ENCODE results near the gene LRRC7.
"Not testable (repeated sequence)": the region's sequence is repeated elsewhere in the genome, so short reads cannot be mapped to it uniquely, and the experiment has no call there.

Gene LRRC7

DNA sequence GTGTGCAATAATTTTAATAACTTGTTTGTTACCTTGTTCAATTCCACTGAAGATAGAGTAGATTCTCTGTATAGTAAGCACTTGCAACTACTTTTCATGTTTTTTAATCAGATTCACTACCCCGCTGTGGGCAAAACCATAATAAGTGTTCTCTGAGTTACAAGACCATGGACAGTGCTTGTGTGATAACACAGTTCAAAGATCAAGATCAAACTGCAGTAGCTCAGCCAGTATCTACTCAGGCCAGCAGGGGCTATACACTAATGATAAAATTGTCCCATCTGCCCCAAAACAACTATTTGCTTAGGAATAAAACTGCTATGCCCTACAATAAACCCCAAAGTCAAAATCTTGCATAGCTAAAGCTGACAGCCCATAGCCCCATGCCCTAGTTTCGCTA lies 129.6 kb downstream of the LRRC7 start:
- no peak for DNase-seq (ENCODE audit: low read depth)

DNA sequence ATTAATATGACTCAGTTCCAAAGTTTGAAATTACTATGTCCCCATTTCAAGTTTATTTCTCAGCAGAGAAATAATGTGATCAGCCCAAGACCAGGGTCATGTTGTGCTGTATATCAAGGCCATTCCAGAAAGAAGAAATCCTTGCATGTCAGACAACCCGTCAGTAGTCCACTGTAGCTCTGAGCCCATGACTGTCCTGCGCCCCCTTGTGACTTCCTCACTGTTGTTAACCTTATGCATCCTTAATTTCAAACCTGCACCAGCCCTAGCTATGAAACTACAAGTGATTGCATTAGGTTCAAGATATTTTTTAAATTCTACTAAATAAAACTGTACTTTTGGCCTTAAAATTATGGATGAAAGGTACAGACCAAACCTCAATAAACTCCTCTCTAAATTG lies 133.0 kb downstream of the LRRC7 start:
- DNase-seq (ENCODE audit: low read depth) = no peak

DNA sequence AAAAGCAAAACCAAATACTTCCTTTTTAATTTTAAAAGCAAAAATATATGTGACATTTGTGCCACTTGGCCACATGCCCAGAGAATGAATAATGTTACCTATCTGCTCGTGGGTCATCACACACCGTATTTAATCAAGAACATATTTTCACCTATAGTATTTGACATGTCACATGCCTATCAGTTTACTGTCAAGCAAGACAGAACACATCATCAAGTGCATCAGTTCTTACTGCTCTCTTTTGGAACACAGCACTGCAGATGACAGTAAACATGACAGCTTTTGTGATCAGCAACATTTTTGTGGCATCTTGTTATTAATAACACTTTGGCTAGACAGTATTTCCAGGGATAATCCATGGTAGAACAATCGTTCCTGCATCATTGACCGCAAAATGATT lies 134.4 kb downstream of the LRRC7 start:
- no peak for DNase-seq (ENCODE audit: low read depth)

DNA sequence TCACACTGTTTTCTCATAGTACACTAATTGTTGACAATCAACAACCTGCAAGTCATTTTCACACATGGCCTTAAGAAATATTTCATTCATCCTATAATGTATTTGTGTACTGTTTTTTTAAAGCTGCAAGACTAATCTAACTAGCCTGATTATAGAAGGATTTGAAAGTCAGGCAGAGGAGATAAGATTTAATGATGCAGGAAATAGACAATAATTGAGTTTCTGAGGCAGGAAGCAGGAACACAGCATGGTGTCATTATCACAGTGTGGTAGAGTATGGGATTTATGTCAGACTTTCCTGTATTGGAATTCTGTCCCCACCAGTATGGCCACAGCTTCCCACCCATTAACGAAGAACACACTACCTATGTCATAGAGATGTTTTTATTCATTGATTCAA lies 138.8 kb downstream of the LRRC7 start:
- no peak for DNase-seq (ENCODE audit: low read depth)

DNA sequence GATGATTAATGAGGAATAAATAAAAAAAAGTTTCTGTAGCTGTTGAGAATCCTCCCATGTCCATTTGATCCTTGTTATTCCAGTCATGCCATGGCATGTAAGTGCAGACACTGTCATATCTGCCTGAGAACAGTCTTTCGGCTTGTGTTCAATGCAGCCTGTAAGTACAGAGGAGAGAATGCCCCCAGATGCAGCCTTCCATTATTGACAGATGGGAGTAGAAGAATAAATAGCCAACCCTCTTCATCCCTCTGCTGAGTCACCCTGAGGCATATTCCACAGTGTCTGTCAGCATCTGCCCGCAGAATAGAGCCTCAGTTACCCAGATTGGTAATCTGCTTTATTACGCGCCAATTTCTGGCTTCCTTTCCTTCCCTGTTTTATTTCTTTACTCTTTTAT lies 139.4 kb downstream of the LRRC7 start:
- DNase-seq (ENCODE audit: low read depth) = no peak

DNA sequence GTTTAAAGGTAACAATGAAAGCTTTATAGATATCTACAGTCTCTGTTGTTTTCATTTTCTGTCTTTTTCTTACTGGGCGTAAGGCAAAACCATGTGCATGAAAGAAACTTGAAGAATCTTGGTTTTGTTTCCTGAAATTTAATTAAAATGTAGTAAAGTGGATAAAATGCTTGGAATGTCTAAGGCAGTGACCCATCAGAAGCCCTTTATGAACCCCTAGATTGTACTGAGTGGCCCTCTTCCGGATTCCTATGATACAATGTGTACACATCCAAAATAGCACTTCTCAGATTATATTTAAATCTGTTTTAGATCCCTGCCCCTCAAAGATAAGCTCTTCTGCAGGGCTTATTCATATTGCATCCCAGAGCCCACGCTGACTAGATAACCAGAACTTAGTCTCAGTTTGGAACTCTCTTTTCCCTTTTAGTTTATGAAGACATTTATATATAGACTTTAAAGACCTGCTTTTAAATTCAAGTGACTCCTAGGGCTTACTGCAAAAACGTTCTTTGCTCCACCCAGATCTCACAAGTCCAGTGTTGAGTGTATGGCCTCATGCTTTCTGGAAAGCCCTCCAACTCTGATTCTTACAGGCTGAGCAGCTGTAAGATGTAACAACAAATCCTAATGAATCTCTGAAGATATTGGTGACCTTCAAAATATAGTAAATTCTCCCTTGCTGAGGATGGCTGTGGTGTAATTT lies 142.9 kb downstream of the LRRC7 start:
- DNase-seq (ENCODE audit: low read depth) = no peak

DNA sequence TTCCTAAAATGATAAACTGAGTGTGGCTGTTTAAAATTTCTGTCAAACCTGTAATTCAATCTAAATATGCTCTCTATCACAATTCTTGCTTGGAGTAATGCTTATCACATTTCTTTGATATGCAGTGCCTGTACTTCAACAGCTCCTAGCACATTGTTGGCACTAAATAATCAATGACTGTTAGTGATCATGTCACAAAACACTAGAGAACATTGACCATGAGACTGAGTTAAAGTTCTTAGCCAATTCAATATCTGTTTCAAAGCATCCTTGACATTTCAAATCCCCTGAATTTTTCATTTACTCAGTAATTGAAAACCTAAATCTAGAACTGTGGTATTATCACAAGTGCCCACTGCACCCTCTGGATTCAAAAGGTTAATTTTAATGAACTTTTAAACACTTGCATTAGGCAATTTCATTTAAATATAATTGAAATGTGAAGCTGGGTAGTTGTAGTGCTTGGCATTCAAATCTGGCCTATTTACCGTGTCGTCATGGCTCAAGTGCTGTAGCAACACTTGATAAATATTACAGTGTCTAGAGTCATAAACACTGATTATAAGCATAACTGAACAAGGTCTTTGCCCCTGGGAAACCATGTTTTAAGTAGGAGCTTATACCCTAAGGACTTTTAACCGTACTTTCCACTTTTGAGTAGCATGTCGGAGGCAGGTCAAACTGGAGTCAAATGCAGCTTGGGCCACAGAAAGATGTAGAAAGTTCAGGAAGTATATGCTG lies 143.6 kb downstream of the LRRC7 start:
- no peak for DNase-seq (ENCODE audit: low read depth)

DNA sequence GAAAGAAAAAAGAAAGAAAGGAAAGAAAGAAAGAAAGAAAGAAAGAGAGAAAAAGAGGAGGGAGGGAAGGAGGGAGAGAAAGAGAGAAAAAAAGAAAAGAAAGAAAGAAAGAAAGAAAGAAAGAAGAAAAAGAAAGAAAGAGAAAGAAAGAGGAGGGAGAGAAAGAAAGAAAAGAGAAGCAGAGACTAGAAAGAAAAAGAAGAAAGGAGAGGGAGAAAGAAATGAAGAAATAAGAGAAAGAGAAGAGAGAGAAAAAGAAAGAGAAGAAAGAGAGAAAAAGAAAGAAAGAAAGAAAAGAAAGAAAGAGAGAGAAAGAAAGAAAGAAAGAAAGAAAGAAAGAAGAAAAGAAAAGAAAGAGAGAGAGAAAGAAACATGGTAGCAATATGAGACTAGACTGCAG lies 150.1 kb downstream of the LRRC7 start:
- DNase-seq (ENCODE audit: low read depth) = not testable (repeated sequence)

DNA sequence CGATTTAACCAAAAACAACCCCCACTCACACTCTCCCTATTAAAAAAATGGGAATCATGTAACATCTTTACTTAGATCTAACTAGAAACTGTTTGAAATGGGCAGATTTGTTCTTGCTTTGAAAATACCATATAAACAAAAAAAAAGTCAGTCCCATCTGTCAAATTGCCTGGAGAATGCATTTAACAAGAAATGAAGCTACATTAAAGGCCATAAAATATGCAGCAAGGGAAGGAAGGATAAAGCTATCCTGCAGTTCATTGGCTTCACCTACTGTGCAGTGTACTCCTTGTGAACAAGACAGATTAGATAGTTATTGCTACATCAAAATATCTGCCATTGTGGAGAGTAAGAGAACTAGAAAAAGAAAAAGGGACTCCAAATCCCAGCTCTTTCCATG lies 160.5 kb downstream of the LRRC7 start:
- no peak for DNase-seq (ENCODE audit: low read depth)

DNA sequence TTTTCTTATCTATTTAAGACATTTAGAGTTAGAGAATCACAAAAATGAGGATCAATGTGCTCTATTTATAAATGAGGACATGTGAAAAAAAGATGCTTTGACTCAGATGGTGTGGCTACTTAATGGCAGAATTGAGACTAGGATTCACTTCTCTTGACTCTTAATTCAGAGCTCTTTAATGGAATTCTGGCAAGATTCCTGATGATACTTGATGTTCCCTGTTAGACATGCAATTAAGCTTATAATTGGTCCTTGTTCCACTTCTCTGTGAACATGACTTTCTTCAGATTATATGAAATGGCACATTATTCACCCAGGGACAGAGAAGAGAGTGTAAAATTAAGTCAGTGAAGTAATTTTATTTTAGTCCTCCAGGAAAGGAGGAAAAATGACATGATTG lies 165.3 kb downstream of the LRRC7 start:
- DNase-seq (ENCODE audit: low read depth) = no peak

DNA sequence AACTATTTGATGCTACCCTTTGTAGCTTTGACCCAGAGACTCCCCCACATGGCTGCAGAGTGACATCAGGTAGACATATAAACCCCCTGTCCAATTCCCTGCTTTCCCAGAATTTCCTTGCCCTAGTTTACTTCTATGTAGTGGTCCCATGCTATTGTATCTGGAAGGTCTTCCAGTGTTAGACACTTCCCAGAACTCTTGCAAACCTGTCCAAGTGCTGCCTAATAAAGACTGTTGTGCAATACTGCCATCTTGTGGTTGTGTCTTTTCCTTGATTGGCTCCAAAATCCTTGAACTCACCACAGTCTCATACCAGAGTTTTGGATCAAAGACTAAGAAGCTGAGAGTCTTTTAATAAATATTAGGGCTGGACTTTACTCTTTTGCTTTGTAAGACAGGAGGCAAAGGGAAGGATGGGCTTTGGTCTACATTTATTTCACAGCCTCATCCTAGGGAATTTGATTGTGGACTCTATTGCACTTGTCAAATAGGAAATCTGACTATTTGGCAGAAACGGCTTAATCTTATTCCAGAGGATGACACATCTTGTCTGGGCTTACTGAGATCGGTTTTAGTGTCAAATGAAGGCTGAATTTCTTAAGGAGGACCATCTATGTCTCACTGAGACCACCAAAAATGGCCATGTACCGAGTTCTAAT lies 169.9 kb downstream of the LRRC7 start:
- no peak for DNase-seq (ENCODE audit: low read depth)

DNA sequence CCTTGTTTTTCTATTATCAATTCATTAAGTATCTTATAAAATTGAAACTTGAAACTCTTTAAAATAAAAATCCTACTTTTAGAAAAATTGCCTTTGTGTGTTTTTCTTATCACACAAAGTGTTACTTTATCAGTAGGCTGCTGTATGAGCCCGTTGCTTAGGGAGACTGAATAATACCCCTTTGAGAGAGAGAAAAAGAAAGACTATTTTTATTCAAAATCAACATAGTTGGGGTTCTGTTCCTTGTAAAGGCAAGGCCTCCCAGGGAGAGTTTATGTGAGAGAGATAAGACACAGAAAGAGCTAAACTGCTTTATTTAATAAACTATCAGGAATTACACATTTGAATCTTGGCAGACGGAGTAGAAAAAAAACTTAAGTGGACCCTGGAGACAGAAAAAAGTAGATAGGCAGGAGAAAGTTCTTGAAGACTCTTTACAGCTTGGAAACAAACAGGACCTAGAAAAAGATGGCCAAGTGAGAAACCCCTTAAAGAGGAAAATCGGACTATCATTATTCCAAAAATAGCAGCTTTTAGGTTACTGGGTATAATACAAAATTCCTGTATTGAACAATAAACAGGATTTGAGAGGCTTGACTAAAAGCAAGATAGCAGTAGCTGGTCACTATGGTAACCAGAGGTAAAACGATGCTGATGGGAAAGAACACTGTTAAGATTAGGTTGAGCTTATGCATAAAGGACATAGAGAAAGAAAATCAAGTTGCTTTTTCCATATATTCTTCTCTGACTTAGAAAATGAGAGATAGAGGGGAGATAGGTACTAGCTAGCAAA lies 170.9 kb downstream of the LRRC7 start:
- no peak for DNase-seq (ENCODE audit: low read depth)

DNA sequence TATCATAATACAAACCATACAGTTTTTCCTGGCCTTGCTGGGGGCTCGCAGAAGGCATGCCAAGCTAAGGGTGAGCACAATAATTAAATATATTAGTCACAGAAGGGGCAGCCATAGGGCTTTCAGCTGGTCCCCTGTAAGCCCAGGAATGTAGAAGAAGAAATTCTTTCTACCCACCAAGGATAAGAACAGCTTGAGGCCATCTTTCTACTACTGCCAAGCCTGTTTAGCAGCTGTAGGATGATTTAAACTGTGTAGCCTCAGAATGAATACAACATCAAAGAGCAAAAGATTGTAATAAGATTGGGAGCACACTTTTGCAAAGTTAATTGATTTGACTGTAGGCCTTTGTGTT lies 171.5 kb downstream of the LRRC7 start:
- no peak for DNase-seq (ENCODE audit: low read depth)

DNA sequence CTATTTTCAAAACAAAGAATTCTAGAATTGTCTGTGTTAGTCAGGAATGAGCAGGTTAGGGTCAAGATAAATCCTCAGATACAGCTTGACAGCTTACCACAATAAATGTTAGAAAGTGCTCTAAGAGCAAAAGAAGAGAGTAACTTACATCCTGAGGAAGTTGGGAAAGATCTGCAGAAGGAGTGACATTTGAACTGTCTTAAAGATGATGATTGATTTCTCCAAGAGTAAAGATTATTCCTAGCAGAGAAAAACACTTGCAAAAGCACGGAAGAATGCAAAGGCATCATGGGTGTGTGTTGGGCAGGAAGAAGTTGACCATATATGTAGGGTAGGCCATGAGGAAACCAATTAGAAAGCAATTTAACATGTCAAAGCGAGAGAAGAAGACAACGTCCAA lies 175.4 kb downstream of the LRRC7 start:
- no peak for DNase-seq (ENCODE audit: low read depth)

DNA sequence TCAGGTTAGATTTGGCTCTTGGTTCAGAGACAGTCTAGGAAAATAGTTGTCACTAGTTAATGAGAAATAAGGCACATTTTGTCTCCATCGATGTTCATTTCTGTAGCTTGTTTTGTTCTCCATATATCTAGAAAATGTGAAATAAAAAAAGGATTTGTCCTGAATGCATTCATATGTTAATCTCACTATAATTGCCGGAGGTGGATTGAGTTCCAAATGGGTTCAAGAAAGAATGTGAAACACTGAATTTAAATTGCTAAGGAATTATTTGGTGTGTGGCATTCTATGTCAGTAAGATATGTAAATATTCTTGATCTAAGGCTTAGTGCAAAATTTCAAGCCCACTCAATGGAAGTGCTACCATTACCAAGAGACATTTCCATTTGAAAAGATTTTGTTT lies 176.7 kb downstream of the LRRC7 start:
- no peak for DNase-seq (ENCODE audit: low read depth)

DNA sequence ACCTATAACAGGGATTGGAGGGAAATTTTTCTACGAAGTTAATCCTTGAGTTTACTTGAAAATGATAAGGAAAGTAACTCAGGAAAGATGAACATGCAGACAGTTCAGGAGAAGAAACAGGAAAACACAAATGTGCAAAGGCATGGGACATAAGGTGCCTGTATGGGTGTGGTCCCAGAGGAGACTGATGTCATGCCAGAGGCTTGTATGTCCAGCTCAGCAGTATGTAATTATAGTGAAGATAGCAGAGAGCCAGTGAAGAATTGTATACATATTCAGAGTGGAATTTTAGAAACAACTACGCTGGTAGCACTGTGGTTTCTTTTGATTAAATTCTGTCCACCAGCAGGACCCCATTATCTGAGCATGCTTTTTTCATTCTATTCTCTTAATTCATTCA lies 179.5 kb downstream of the LRRC7 start:
- DNase-seq (ENCODE audit: low read depth) = no peak

DNA sequence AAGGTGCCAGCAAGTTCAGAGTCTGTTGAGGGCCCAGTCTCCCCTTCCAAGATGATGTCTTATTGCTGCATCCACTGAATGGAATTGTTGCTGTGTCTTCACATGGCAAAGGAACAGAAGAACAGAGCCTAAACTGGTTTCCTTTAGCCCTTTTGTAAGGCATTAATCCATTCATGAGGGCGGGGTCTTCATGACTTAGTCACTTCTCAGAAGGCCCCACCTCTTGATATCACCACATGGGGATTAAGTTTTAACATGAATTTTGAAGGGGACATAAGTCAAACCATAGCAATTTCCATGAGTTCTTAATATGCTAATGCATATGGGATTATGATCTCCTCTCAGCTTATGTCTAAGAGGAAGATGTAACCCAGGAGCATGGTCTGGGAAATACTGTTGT lies 182.9 kb downstream of the LRRC7 start:
- DNase-seq (ENCODE audit: low read depth) = no peak

DNA sequence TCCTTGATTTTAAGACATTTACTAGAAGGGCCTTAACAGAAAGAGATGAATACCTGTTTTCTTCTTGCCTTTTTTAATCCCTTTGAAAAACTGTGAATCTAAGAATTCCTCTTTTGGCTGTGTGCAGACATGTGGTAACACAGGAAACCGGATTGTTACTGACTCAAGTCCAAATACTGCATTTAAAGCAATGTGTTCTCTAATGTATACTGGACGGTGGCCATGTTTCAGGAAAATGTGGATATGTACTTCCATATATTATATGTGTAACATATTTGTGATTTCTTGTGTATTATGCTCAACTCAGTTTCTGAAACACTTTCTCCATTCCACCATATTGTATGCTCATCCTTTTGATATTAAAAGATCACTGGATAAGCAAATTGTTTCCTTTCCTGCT lies 185.1 kb downstream of the LRRC7 start:
- no peak for DNase-seq (ENCODE audit: low read depth)

DNA sequence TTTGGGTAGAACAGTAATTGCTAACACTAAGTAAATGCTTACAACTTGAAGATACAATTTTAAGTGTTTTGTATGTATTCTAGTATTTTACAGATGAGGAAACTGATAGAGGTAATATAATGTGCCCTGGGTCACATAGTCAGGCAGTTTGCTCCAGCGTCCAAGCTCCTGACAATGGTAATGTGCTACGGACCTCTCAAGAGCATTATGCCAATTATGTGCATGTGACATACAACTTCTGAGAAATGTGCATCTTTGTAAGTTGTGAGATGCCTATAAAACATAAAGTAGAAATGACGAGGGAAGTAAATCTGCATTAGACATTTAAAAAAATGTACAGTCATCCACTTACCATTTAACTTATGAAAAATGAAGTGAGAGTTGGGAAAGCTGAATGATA lies 186.8 kb downstream of the LRRC7 start:
- DNase-seq (ENCODE audit: low read depth) = no peak

DNA sequence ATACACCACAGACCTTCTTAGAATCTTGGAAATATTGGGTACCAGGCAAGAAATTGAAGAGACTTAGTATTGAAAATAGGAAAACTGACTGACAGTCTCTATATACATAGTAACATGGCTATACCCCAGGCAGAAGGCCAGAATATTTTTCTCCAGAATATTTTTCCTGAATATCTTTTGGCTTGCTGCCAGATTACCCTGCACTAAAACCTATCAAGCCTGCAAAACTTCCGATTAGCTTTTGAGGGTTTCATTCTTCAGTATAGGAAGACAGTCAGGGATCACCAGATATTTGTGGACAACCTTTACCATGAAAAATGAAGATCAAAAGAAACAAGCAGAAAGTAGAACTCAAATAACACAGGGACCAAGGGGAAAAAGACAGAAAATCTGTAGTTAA lies 187.9 kb downstream of the LRRC7 start:
- no peak for DNase-seq (ENCODE audit: low read depth)

DNA sequence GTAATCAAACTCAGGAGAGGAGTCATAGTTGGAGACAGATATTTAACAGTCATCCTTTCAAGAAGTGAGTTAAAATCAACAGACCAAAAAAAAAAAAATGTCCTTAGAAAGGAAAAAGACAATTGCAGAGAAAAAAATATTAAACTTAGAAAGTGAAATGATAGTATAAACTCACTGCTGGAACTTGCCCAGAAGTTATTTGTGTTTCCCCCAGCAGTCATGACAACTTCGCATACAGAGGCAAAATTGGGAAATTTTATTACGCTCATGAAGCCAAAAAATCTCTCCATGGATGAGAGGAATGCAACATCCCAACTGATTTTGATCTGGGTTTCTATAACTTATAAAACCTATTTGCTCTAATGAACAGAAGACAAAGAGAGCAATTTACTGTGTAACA lies 198.2 kb downstream of the LRRC7 start:
- DNase-seq (ENCODE audit: low read depth) = no peak

DNA sequence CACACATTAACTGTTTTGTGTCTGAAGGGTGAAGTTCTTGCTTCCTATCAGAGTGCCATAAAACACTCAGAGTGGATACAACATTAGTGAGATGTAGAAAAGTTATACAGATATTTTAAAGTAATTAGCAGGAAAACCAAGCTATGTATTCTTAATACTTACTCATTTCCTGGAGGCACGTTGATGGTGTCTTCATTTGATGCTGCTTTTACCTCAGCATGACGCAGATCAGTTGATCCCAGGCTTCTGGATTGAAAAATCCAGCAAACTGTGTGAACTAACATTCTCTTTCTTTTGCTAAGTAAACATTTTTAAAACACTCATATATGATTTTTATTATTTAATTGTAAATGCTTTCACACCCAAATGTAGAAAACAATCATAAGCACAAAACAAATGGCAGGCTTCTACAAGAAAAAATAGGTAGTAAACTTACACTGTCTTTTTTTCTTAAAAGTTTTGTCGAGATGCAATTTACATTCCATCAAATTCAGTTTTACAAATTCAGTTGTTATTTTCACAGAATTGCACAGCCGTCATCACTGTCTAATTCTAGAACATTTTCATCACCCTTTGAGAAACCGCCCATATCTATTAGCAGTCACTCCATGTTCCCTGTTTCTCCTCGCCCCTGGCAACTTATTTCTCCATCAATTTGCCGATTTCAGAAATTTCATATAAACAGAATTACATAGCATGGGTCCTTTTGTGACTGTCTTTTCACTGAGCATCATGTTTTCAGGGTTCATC lies 198.9 kb downstream of the LRRC7 start:
- no peak for DNase-seq (ENCODE audit: low read depth)
